Endothelial cell of umbilical vein (primary cell): ENCODE results near the gene KIF26A. TPM values are rescaled to one million over a fixed set of nuclear protein-coding genes. Genes with fewer than 3 reads are reported as not detected.

Source experiments
- BruUV-seq: library from RNA; stranded (reverse); fragments of 400-500 nt; replicated peaks from 2 replicates; lab custom pipeline; 2021; lab: Mats Ljungman, UMichigan
- CTCF ChIA-PET: fragments of 300-600, 350-600 bp; sonication (Branson Sonifier 250); formaldehyde crosslinking; loops from one replicate; lab custom pipeline; 2021; ENCODE audit warnings: antibody characterized with exemption, inconsistent platforms; lab: Charles Lee
- POLR2A ChIA-PET: fragments of 300-600, 350-600 bp; sonication (Branson Sonifier 250); formaldehyde crosslinking; loops from one replicate; lab custom pipeline; 2021; ENCODE audit warnings: antibody characterized with exemption, inconsistent platforms; lab: Charles Lee
- DNase-seq: peaks from one replicate; pipeline ENCODE4 v3.0.0-alpha.2; 2011; ENCODE audit warnings: low read depth, low spot score
- FAIRE-seq: peaks from 2 replicates; lab custom pipeline; 2011; peaks lifted over from hg19 to GRCh38; lab: Jason Lieb, UNC
- H2AFZ ChIP-seq: 2 replicates; pipeline ENCODE4 v1.6.0; 2012; ENCODE audit warnings: low read depth, low read length, control low read depth, inconsistent platforms
- H3K27ac ChIP-seq: 2 replicates; pipeline ENCODE4 v1.5.1; 2011; ENCODE audit warnings: low read depth, mild to moderate bottlenecking, control low read depth, low read length, moderate library complexity; ENCODE audit not compliant: insufficient read depth
- H3K27me3 ChIP-seq, 2 experiments: 2 replicates each; pipeline versions ENCODE4 v1.6.0 to v1.6.1; 2011; ENCODE audit warnings: low read length in 2 of 2, mixed read lengths in 1 of 2; ENCODE audit not compliant: control insufficient read depth in 2 of 2, insufficient read depth in 2 of 2
- H3K36me3 ChIP-seq, 2 experiments: 2 replicates in 1 of 2; 3 replicates in 1 of 2; pipeline ENCODE4 v1.5.1; 2011; ENCODE audit warnings: low read length in 2 of 2, mild to moderate bottlenecking in 1 of 2, moderate library complexity in 1 of 2; ENCODE audit not compliant: control insufficient read depth in 2 of 2, insufficient read depth in 2 of 2; ENCODE audit errors: extremely low read depth in 1 of 2
- H3K4me1 ChIP-seq: 3 replicates; pipeline ENCODE4 v1.5.1; 2011; ENCODE audit warnings: mild to moderate bottlenecking, low read length; ENCODE audit not compliant: control insufficient read depth, insufficient read depth; ENCODE audit errors: extremely low read depth
- H3K4me2 ChIP-seq: 2 replicates; pipeline ENCODE4 v1.6.1; 2011; ENCODE audit warnings: low read length, control low read depth, mixed read lengths; ENCODE audit not compliant: insufficient read depth
- H3K4me3 ChIP-seq, 3 experiments: fragments of 200-600 bp in 1 of 3; sonication (generic), shearing (Covaris generic) in 1 of 3; replicated peaks in 1 of 3; 2 replicates each; pipeline ENCODE4 v1.5.1; 2011 to 2016; ENCODE audit warnings: control low read depth in 3 of 3, low read length in 3 of 3, mild to moderate bottlenecking in 2 of 3, inconsistent platforms in 1 of 3, low read depth in 1 of 3, moderate library complexity in 1 of 3; ENCODE audit not compliant: insufficient read depth in 1 of 3
- H3K79me2 ChIP-seq: 2 replicates; pipeline ENCODE4 v1.6.0; 2012; ENCODE audit warnings: low read length, inconsistent platforms; ENCODE audit not compliant: control insufficient read depth, insufficient read depth
- H3K9ac ChIP-seq: replicated peaks from 2 replicates; pipeline ENCODE3; 2011; ENCODE audit warnings: low read length, control low read depth; ENCODE audit not compliant: insufficient read depth; ENCODE audit errors: extremely low read depth
- H3K9me1 ChIP-seq: replicated peaks from 3 replicates; pipeline ENCODE4 v1.6.0; 2011; ENCODE audit warnings: mild to moderate bottlenecking, low read length; ENCODE audit not compliant: control insufficient read depth, insufficient read depth; ENCODE audit errors: extremely low read depth
- H3K9me3 ChIP-seq: replicated peaks from 2 replicates; pipeline ENCODE4 v1.5.1; 2012; ENCODE audit warnings: low read length, inconsistent platforms; ENCODE audit not compliant: control insufficient read depth, insufficient read depth
- H4K20me1 ChIP-seq: replicated peaks from 2 replicates; pipeline ENCODE3; 2011; ENCODE audit warnings: mild to moderate bottlenecking, low read length; ENCODE audit not compliant: control insufficient read depth, insufficient read depth; ENCODE audit errors: extremely low read depth
- CTCF ChIP-seq, 2 donors: IDR thresholded peaks; 1 replicate in 1 of 2; 2 replicates in 1 of 2; pipeline ENCODE4 v1.5.1; 2011; ENCODE audit warnings: low read length in 2 of 2, mild to moderate bottlenecking in 2 of 2, moderate library complexity in 2 of 2, control low read depth in 1 of 2, inconsistent platforms in 1 of 2, low read depth in 1 of 2; ENCODE audit not compliant: insufficient read depth in 1 of 2; ENCODE audit errors: extremely low read depth in 1 of 2
- EZH2 ChIP-seq: IDR thresholded peaks from 2 replicates; pipeline ENCODE4 v1.6.1; 2012; ENCODE audit warnings: borderline replicate concordance, low read depth, mild to moderate bottlenecking, moderate library complexity, low read length, inconsistent platforms; ENCODE audit not compliant: severe bottlenecking
- FOS ChIP-seq: IDR thresholded peaks from 2 replicates; pipeline ENCODE4 v1.6.1; 2011; ENCODE audit warnings: mild to moderate bottlenecking, low read length, moderate library complexity, borderline replicate concordance; ENCODE audit not compliant: insufficient read depth
- GATA2 ChIP-seq: IDR thresholded peaks from 2 replicates; pipeline ENCODE4 v1.7.0; 2011; ENCODE audit warnings: low read depth, mild to moderate bottlenecking, moderate library complexity, mixed read lengths, low read length; ENCODE audit not compliant: insufficient read length, insufficient read depth
- JUN ChIP-seq: IDR thresholded peaks from 2 replicates; pipeline ENCODE4 v1.6.1; 2011; ENCODE audit warnings: borderline replicate concordance, low read depth; ENCODE audit not compliant: insufficient read length, insufficient read depth
- MAX ChIP-seq: IDR thresholded peaks from 2 replicates; pipeline ENCODE4 v1.6.1; 2011; ENCODE audit not compliant: insufficient read depth, insufficient read length
- MYC ChIP-seq: IDR thresholded peaks from one replicate; pipeline ENCODE4 v1.6.1; 2011; ENCODE audit warnings: mild to moderate bottlenecking, low read depth, low read length
- POLR2A ChIP-seq: IDR thresholded peaks from 2 replicates; pipeline ENCODE4 v1.6.1; 2012; ENCODE audit warnings: low read depth, mild to moderate bottlenecking, control low read depth, low read length
- POLR2AphosphoS5 ChIP-seq: IDR thresholded peaks from 2 replicates; pipeline ENCODE4 v1.6.1; 2012; ENCODE audit warnings: low read depth, mild to moderate bottlenecking, control low read depth, low read length, moderate library complexity; ENCODE audit not compliant: insufficient read depth
- dilution Hi-C: fragments of 300-500 bp; cut with MboI; formaldehyde crosslinking; loops from one replicate; pipeline ENCODE4 v1.15.0; 2019; ENCODE audit warnings: low sequenced_read_pairs; ENCODE audit not compliant: extremely low pct_ligation_motif_present
- intact Hi-C: fragments of 100-400 bp; cut with micrococcal nuclease; formaldehyde crosslinking; loops from one replicate; pipeline ENCODE4 v1.10.0; 2022
- polyA plus RNA-seq, 4 experiments: library from polyadenylated mRNA; depleted of rRNA in 3 of 4; stranded (reverse) in 3 of 4; unstranded in 1 of 4; fragments of >200 nt; gene quantifications; 2 replicates each; pipeline versions ENCODE4 v1.2.1 to v1.2.3, GENCODE V29; 2011 to 2012; ENCODE audit warnings: missing spikeins in 1 of 4
- total RNA-seq: library from RNA; stranded (reverse); gene quantifications from 2 replicates; pipeline ENCODE4 v1.2.3, GENCODE V29; 2021

Gene KIF26A
- total and polyA plus RNA-seq, 2 donors (not counting 3 experiments of a cell fraction or from before 2014, with no cell fraction given): 3.6 to 10.7 TPM

GRCh38 chr14:104188727-104189400 lies 50.5 kb downstream of the KIF26A start:
- intact Hi-C loops (loop anchor here (5.0 to 10.0 kb wide), 2 partner anchors 33 to 246 kb away; no protein-coding TSS in a partner anchor), dilution Hi-C loops (no loop called here)
- BruUV-seq: no TSS peak
- H3K36me3 ChIP-seq: no peaks in the 10 kb centered on the region
- no peak overlapping the region for H3K27ac ChIP-seq
- H3K4me3 ChIP-seq: no peak overlapping the region
- no peaks in the 10 kb centered on the region for H3K27me3 ChIP-seq
- no peaks in the 10 kb centered on the region for H3K9me3 ChIP-seq
- ChIA-PET POLR2A (no interaction called here), CTCF (interaction anchor here (0.8 to 0.9 kb wide), 2 partner anchors 13 to 123 kb away, joined by 3 read pairs; no protein-coding TSS in a partner anchor)
- no peaks in the 10 kb centered on the region for H4K20me1 ChIP-seq
- DNase-seq: no peak
- no peak overlapping the region for H3K4me2 ChIP-seq
- TF ChIP-seq MYC (no peak), FOS (no peak), POLR2AphosphoS5 (no peak)
- H3K9me1 ChIP-seq: no peaks in the 10 kb centered on the region
- H3K79me2 ChIP-seq: no peaks in the 10 kb centered on the region
- H3K9ac ChIP-seq: no peak overlapping the region
- H3K4me1 ChIP-seq: peaks cover 11% of the 10 kb centered on the region
- no peak for FAIRE-seq
- no peak overlapping the region for H2AFZ ChIP-seq

- Histone ChIP-seq H3K9me1 (no peaks in the 10 kb centered on the region), H4K20me1 (no peaks in the 10 kb centered on the region), H3K79me2 (no peaks in the 10 kb centered on the region), H3K27ac (no peak overlapping the region), H3K4me3 (no peak overlapping the region), H3K36me3 (no peaks in the 10 kb centered on the region), H3K4me1 (peaks cover 4% of the 10 kb centered on the region), H3K9me3 (no peaks in the 10 kb centered on the region), H3K27me3 (no peaks in the 10 kb centered on the region), H2AFZ (no peak overlapping the region), H3K4me2 (no peak overlapping the region), H3K9ac (no peak overlapping the region)
- intact Hi-C loops: loop anchor here (5.0 to 10.0 kb wide), 2 partner anchors 33 to 245 kb away; no protein-coding TSS in a partner anchor
- POLR2A ChIA-PET: no interaction called here
- CTCF ChIA-PET: no interaction called here
- TF ChIP-seq POLR2AphosphoS5 (no peak), FOS (no peak), POLR2A (no peak), MAX (no peak), JUN (no peak), GATA2 (no peak), EZH2 (no peak), MYC (no peak), CTCF (IDR thresholded peaks at IDR 0.05; ENCODE audit: extremely low read depth in 1 of 2, insufficient read depth in 1 of 2, low read depth in 1 of 2, low read length in 2 of 2) (no peak)
- no peak for DNase-seq
- FAIRE-seq: no peak
- BruUV-seq: no TSS peak
- dilution Hi-C loops: no loop called here
Observed at GRCh38 chr14:104189629-104190335, 51.4 kb downstream of the KIF26A start.
